Measurements from ENCODE around the gene CRY1.
"Not testable (repeated sequence)": the region's sequence is repeated elsewhere in the genome, so short reads cannot be mapped to it uniquely, and the experiment has no call there.

Gene CRY1

DNA sequence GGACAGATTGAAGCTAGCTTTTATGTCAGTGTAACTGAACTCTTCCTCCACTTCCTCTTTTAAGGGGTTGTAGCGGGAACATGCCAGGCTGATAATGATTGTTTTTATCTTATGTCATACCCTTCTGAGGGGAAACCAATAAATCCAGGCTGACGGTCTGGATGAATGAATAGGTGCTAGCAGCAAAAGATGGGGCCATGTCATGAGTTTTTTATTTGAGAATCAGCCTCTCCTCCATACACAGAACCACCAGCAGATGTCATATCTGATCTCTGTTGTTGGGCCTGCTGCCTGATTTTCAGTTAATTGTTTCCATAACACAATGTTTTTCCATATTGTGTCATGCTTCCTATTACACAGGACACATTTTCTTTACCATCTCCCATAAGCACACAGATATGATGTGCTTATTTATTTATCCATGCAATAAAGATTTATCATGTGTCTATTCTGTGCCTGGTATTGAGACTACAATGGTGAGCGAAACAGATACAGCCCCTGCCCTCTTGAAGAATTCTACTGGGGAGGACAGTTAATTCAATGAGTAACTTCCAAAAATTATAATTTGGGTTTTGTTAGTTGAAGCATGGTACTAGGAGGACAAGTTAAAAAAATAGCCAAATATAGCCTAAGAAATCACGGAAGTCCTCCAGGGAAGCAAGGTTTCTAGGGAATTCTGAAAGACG lies 33.6 kb upstream of the CRY1 start:
- H3K27ac ChIP-seq (ENCODE audit: low read depth, low read length) = no peak overlapping the region
- peaks cover 19% of the 10 kb centered on the region for H3K4me1 ChIP-seq (ENCODE audit: insufficient read depth, low read length)
- H3K36me3 ChIP-seq (ENCODE audit: insufficient read depth, low read length) = no peaks in the 10 kb centered on the region
- no peaks in the 10 kb centered on the region for H3K27me3 ChIP-seq (ENCODE audit: insufficient read depth, low read length)
- H3K9me3 ChIP-seq (ENCODE audit: insufficient read depth, low read depth, low read length) = no peaks in the 10 kb centered on the region; the same call in 1 of the 2 replicates
- no peak overlapping the region for H3K4me3 ChIP-seq (ENCODE audit: low read length)
- no peak overlapping the region for H3K9ac ChIP-seq (ENCODE audit: low read depth, low read length)
- WGBS = 68% methylated on average over 5 of the region's 5 CpGs

DNA sequence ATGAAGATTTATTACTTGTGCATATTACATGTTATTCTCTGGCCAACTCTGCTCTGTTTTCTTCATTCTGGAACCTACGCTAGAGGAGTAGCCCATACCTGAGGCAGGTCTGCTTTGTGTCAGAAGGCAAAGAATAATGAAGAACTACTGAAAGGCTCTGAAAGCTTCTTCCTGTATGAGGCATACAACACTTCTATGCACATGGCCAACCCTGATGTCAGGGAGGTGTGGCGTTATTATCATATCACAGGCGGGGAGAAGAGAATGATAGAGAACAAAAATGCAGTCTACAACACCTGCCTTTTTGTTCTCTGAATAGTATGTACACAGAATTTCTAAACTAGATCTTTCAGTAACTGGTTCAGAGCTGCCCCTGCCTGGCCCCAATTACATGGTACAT lies 32.5 kb upstream of the CRY1 start:
- Histone ChIP-seq H3K4me1 (ENCODE audit: insufficient read depth, low read length) (peaks cover 19% of the 10 kb centered on the region), H3K4me3 (ENCODE audit: low read length) (no peak overlapping the region), H3K9ac (ENCODE audit: low read depth, low read length) (no peak overlapping the region), H3K27ac (ENCODE audit: low read depth, low read length) (no peak overlapping the region), H3K36me3 (ENCODE audit: insufficient read depth, low read length) (no peaks in the 10 kb centered on the region), H3K27me3 (ENCODE audit: insufficient read depth, low read length) (no peaks in the 10 kb centered on the region), H3K9me3 (ENCODE audit: insufficient read depth, low read depth, low read length) (no peaks in the 10 kb centered on the region; the same call in 1 of the 2 replicates)
- 92% methylated on average over 3 of the region's 3 CpGs for WGBS

DNA sequence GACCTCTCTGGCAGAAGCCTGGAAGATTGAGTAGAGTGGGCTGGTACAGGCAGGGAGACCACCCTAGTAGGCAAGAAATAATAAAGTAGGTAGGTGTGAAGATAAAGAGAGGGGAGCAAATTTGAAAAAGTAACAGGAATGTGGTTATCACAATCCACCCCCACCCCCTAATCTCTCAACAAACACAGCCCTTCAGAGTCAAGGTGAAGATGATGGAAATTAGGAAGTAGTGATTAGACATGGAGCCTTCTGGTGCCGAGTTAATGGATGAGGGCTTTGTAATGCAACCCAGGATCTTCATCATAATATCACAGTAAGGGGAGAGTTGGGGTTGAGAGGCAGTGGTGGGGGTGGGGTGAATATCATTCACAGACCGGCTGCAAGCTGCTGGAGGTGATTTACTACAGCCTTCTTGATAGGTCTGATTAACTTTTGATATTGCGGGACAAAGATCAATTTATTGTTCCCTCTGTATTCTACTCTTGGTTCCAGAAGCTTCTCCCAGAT lies 29.2 kb upstream of the CRY1 start:
- no peaks in the 10 kb centered on the region for H3K27me3 ChIP-seq (ENCODE audit: insufficient read depth, low read length)
- WGBS = 51% methylated on average over 3 of the region's 3 CpGs
- no peaks in the 10 kb centered on the region for H3K36me3 ChIP-seq (ENCODE audit: insufficient read depth, low read length)
- no peaks in the 10 kb centered on the region; the same call in 1 of the 2 replicates for H3K9me3 ChIP-seq (ENCODE audit: insufficient read depth, low read depth, low read length)
- H3K4me3 ChIP-seq (ENCODE audit: low read length) = no peak overlapping the region
- H3K4me1 ChIP-seq (ENCODE audit: insufficient read depth, low read length) = peaks cover 18% of the 10 kb centered on the region
- H3K27ac ChIP-seq (ENCODE audit: low read depth, low read length) = no peak overlapping the region
- H3K9ac ChIP-seq (ENCODE audit: low read depth, low read length) = no peak overlapping the region

DNA sequence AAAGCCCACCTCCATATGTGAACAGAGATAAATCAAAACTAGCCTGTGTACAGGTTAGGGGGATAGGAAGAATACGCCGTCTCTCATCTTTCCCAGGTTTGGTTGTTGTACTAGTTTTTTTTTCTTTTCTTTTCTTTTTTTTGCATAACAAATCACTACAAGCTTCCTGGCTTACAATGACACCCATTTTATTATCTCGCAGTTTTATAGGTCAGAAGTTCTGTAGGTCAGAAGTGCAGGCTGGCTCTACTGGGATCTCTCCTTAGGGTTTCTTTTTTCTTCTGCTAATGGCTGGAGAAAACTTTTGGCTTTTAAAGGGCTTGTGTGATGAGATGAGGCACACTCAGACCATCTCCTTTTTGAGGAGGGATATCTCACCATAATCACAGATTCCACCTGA lies 25.7 kb upstream of the CRY1 start:
- 80% methylated on average over 1 of the region's 3 CpGs for WGBS
- H3K27me3 ChIP-seq (ENCODE audit: insufficient read depth, low read length) = no peaks in the 10 kb centered on the region
- peaks cover 12% of the 10 kb centered on the region for H3K4me1 ChIP-seq (ENCODE audit: insufficient read depth, low read length)
- H3K9me3 ChIP-seq (ENCODE audit: insufficient read depth, low read depth, low read length) = no peaks in the 10 kb centered on the region; the same call in 1 of the 2 replicates
- H3K27ac ChIP-seq (ENCODE audit: low read depth, low read length) = no peak overlapping the region
- H3K9ac ChIP-seq (ENCODE audit: low read depth, low read length) = no peak overlapping the region
- no peaks in the 10 kb centered on the region for H3K36me3 ChIP-seq (ENCODE audit: insufficient read depth, low read length)
- H3K4me3 ChIP-seq (ENCODE audit: low read length) = no peak overlapping the region

DNA sequence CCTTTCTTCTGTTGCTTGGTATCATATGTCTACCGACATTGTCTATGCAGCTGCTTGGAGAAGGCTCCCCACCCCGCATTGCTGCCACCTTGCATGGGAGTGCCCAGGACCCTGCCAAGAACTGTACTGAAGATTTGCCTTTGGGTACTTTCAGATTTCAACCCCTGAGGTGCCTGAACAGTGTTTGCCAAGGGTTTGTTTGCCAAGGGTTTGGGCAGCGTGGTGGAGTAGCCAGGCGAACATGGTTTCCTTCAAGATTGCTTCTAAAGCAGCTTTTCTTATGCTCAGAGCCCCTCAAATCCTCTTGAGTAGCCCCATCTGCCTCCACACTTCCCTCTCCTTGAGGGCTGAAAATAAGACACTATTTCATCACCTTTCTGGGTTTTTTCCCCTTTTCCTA lies 25.3 kb upstream of the CRY1 start:
- WGBS = 88% methylated on average over 4 of the region's 4 CpGs
- no peak overlapping the region for H3K27ac ChIP-seq (ENCODE audit: low read depth, low read length)
- no peaks in the 10 kb centered on the region; the same call in 1 of the 2 replicates for H3K9me3 ChIP-seq (ENCODE audit: insufficient read depth, low read depth, low read length)
- H3K4me1 ChIP-seq (ENCODE audit: insufficient read depth, low read length) = peaks cover 12% of the 10 kb centered on the region
- H3K27me3 ChIP-seq (ENCODE audit: insufficient read depth, low read length) = no peaks in the 10 kb centered on the region
- no peaks in the 10 kb centered on the region for H3K36me3 ChIP-seq (ENCODE audit: insufficient read depth, low read length)
- H3K4me3 ChIP-seq (ENCODE audit: low read length) = no peak overlapping the region
- H3K9ac ChIP-seq (ENCODE audit: low read depth, low read length) = no peak overlapping the region

DNA sequence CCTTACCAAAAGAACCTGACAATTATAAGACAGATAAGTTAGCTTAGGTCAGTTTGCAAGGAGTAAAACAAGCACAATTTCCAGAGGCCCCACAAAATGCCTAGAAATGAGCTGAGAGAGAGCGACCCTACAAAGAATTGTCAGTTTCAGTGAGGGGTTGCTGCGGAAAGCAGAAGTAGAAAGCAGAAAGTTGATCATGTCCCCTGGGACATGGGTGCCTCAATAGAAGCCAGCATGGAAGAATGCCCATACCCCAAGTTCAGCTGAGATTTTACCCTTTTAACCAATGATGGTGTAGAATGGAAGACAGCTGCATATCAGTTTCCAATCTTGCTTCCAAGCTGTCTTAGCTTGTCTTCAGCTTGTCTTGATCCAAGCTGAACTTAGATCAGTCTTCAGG lies 21.8 kb upstream of the CRY1 start:
- no peaks in the 10 kb centered on the region for H3K9me3 ChIP-seq (ENCODE audit: insufficient read depth, low read depth, low read length)
- no peak overlapping the region for H3K4me3 ChIP-seq (ENCODE audit: low read length)
- WGBS = 96% methylated on average over 2 of the region's 2 CpGs
- H3K27me3 ChIP-seq (ENCODE audit: insufficient read depth, low read length) = no peaks in the 10 kb centered on the region
- H3K27ac ChIP-seq (ENCODE audit: low read depth, low read length) = no peak overlapping the region
- H3K4me1 ChIP-seq (ENCODE audit: insufficient read depth, low read length) = no peaks in the 10 kb centered on the region
- H3K9ac ChIP-seq (ENCODE audit: low read depth, low read length) = no peak overlapping the region
- no peaks in the 10 kb centered on the region for H3K36me3 ChIP-seq (ENCODE audit: insufficient read depth, low read length)

DNA sequence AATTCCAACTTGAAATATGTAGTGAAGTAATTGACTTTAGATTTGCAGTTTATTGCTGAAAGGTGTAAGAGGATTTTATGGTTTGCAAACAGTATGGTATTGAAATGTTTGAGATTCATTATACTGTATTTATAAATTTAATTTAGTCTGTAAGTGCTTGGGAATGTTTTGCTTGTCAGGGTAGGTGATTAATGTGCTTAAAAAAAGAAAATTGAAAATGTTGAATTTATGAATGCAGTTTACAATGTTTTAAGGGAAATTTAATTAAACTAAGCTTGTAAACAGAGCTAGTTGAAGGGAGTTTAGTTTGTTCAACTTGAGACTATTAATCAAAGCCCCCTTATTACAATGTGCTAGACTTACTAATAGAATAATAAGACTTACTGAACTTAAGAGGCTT lies 18.0 kb upstream of the CRY1 start:
- Histone ChIP-seq H3K4me1 (ENCODE audit: insufficient read depth, low read length) (no peaks in the 10 kb centered on the region), H3K27ac (ENCODE audit: low read depth, low read length) (no peak overlapping the region), H3K27me3 (ENCODE audit: insufficient read depth, low read length) (no peaks in the 10 kb centered on the region), H3K9ac (ENCODE audit: low read depth, low read length) (no peak overlapping the region), H3K9me3 (ENCODE audit: insufficient read depth, low read depth, low read length) (no peaks in the 10 kb centered on the region), H3K4me3 (ENCODE audit: low read length) (no peak overlapping the region), H3K36me3 (ENCODE audit: insufficient read depth, low read length) (no peaks in the 10 kb centered on the region)

DNA sequence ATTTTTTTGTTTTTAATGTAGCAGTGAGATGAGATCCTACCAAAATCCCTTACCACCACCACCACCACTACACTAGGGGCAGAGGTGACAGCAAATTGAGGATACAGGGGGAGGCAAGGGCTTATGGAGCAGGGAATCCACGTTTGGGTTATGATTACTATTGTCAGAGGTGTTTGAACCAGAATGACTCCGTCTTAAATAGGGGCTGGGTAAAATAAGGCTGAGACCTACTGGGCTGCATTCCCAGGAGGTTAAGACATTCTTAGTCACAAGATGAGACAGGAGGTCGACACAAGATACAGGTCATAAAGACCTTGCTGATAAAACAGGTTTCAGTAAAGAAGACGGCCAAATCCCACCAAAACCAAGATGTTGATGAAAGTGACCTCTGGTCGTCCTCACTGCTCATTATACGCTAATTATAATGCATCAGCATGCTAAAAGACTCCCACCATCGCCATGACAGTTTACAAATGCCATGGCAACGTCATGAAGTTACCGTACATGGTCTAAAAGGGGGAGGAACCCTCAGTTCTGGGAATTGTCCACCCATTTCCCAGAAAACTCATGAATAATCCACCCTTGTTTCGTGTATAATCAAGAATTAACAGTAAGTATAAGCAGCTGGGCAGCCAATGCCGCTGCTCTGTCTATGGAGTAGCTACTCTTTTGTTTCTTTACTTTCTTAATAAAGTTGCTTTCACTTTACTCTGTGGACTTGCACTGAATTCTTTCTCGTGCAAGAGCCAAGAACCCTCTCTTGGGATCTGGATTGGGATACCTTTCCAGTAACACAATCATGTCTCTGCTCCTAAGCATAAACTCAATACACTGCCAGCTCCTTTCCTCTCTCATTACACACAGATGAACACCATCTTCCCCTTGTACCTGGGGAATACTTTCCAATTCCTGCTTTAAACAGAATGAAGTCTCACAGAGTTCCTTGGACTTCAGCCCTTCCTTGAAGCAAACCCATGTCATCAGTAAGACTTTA lies 16.7 kb upstream of the CRY1 start:
- Histone ChIP-seq H3K4me3 (ENCODE audit: low read length) (no peak overlapping the region), H3K36me3 (ENCODE audit: insufficient read depth, low read length) (no peaks in the 10 kb centered on the region), H3K9ac (ENCODE audit: low read depth, low read length) (no peak overlapping the region), H3K27me3 (ENCODE audit: insufficient read depth, low read length) (no peaks in the 10 kb centered on the region), H3K27ac (ENCODE audit: low read depth, low read length) (no peak overlapping the region), H3K9me3 (ENCODE audit: insufficient read depth, low read depth, low read length) (no peaks in the 10 kb centered on the region), H3K4me1 (ENCODE audit: insufficient read depth, low read length) (peaks cover 2% of the 10 kb centered on the region; the same call in 1 of the 2 replicates)
- 85% methylated on average over 12 of the region's 12 CpGs for WGBS

- H3K9ac ChIP-seq (ENCODE audit: low read depth, low read length) = no peak overlapping the region
- 86% methylated on average over 8 of the region's 8 CpGs for WGBS
- H3K36me3 ChIP-seq (ENCODE audit: insufficient read depth, low read length) = no peaks in the 10 kb centered on the region
- H3K4me1 ChIP-seq (ENCODE audit: insufficient read depth, low read length) = peaks cover 4% of the 10 kb centered on the region; the same call in 1 of the 2 replicates
- H3K27me3 ChIP-seq (ENCODE audit: insufficient read depth, low read length) = no peaks in the 10 kb centered on the region
- no peak overlapping the region for H3K4me3 ChIP-seq (ENCODE audit: low read length)
- no peak overlapping the region for H3K27ac ChIP-seq (ENCODE audit: low read depth, low read length)
- H3K9me3 ChIP-seq (ENCODE audit: insufficient read depth, low read depth, low read length) = no peaks in the 10 kb centered on the region
These were observed 15.7 kb upstream of the CRY1 start for GRCh38 chr12:107108995-107109508.

DNA sequence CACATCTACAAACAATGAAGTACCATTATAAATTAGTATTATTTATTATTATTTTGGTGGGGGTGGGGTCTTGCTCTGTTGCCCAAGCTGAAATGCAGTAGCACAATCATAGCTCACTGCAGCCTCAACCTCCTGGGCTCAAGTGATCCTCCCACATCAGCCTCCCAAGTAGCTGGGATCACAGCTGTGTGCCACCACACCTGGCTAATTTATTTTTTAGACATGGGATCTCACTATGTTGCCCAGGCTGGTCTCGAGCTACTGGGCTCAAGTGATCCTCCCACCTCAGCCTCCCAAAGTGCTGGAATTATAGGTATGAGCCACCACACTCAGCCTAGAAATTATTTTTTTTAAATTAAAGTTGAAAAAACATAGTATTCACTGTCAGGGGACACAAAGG lies 15.0 kb upstream of the CRY1 start:
- not testable (repeated sequence) for H3K36me3 ChIP-seq (ENCODE audit: insufficient read depth, low read length); H3K4me3 ChIP-seq (ENCODE audit: low read length); H3K27ac ChIP-seq (ENCODE audit: low read depth, low read length); H3K9ac ChIP-seq (ENCODE audit: low read depth, low read length); H3K4me1 ChIP-seq (ENCODE audit: insufficient read depth, low read length); H3K9me3 ChIP-seq (ENCODE audit: insufficient read depth, low read depth, low read length); H3K27me3 ChIP-seq (ENCODE audit: insufficient read depth, low read length)
- WGBS = 90% methylated on average over 1 of the region's 1 CpG

- peaks cover 4% of the 10 kb centered on the region; the same call in 1 of the 2 replicates for H3K4me1 ChIP-seq (ENCODE audit: insufficient read depth, low read length)
- no peaks in the 10 kb centered on the region for H3K9me3 ChIP-seq (ENCODE audit: insufficient read depth, low read depth, low read length)
- no peak overlapping the region for H3K4me3 ChIP-seq (ENCODE audit: low read length)
- no peaks in the 10 kb centered on the region for H3K36me3 ChIP-seq (ENCODE audit: insufficient read depth, low read length)
- no peak overlapping the region for H3K9ac ChIP-seq (ENCODE audit: low read depth, low read length)
- 81% methylated on average over 4 of the region's 4 CpGs for WGBS
- H3K27me3 ChIP-seq (ENCODE audit: insufficient read depth, low read length) = no peaks in the 10 kb centered on the region
- no peak overlapping the region for H3K27ac ChIP-seq (ENCODE audit: low read depth, low read length)
These were observed 14.0 kb upstream of the CRY1 start for GRCh38 chr12:107107381-107107780.

Data from HUES64 (cell line).